Activated CD4-positive, alpha-beta T cell treated with anti-CD3 and anti-CD28 coated beads, Interleukin-2, amount 50 U/mL, for 1 hour (primary cell): ENCODE data around the gene TBCB.
"Not testable (repeated sequence)": the region's sequence is repeated elsewhere in the genome, so short reads cannot be mapped to it uniquely, and the experiment has no call there.

Source experiments
- DNase-seq: peaks from one replicate; pipeline ENCODE4 v3.0.0-alpha.2; 2020

The TBCB gene

GRCh38 chr19:36115453-36116343 is at the start of gene TBCB:
Gene TBCB (plus strand): TSS chr19:36115468. CDS start chr19:36115561, 93 bp downstream.
- peak; percentile 89 for DNase-seq

GRCh38 chr19:36067681-36068080 is 47.6 kb upstream of the TBCB start:
- DNase-seq: no peak

GRCh38 chr19:36068810-36069499 is 46.3 kb upstream of the TBCB start:
- not testable (repeated sequence) for DNase-seq

GRCh38 chr19:36072081-36072480 is 43.2 kb upstream of the TBCB start:
- no peak for DNase-seq

- DNase-seq: no peak
Measured at GRCh38 chr19:36073121-36073876, 42.0 kb upstream of the TBCB start.

GRCh38 chr19:36079389-36079945 is 35.8 kb upstream of the TBCB start:
- no peak for DNase-seq

GRCh38 chr19:36081385-36081784 is 33.9 kb upstream of the TBCB start:
- no peak for DNase-seq

- no peak for DNase-seq
Measured at GRCh38 chr19:36081894-36082293, 33.4 kb upstream of the TBCB start.

GRCh38 chr19:36082916-36083315 is 32.4 kb upstream of the TBCB start:
- no peak for DNase-seq

GRCh38 chr19:36084231-36085009 is 30.8 kb upstream of the TBCB start:
- no peak for DNase-seq

- DNase-seq: no peak
Measured at GRCh38 chr19:36086326-36086725, 28.9 kb upstream of the TBCB start.

GRCh38 chr19:36089847-36090246 is 25.4 kb upstream of the TBCB start:
- no peak for DNase-seq

GRCh38 chr19:36090910-36091695 is 24.2 kb upstream of the TBCB start:
- no peak for DNase-seq

GRCh38 chr19:36092566-36092965 is 22.7 kb upstream of the TBCB start:
- no peak for DNase-seq

GRCh38 chr19:36093146-36093662 is 22.1 kb upstream of the TBCB start:
- no peak for DNase-seq

GRCh38 chr19:36093687-36094086 is 21.6 kb upstream of the TBCB start:
- DNase-seq: no peak

GRCh38 chr19:36097036-36097435 is 18.2 kb upstream of the TBCB start:
- DNase-seq: no peak

- DNase-seq: no peak
Measured at GRCh38 chr19:36099166-36099785, 16.0 kb upstream of the TBCB start.

- DNase-seq: no peak
Measured at GRCh38 chr19:36100476-36100875, 14.8 kb upstream of the TBCB start.

- DNase-seq: no peak
Measured at GRCh38 chr19:36101550-36102327, 13.5 kb upstream of the TBCB start.
